NCI-H345 treated with DMSO at 0.1 percent for 48 hours (cell line): ENCODE data around the gene OR56B4.
"Not testable (repeated sequence)": the region's sequence is repeated elsewhere in the genome, so short reads cannot be mapped to it uniquely, and the experiment has no call there.

Source experiments
- DNase-seq: peaks from one replicate; lab custom pipeline; 2025; ENCODE audit not compliant: unreplicated experiment; lab: John Stamatoyannopoulos, UW

The OR56B4 gene, protein sequence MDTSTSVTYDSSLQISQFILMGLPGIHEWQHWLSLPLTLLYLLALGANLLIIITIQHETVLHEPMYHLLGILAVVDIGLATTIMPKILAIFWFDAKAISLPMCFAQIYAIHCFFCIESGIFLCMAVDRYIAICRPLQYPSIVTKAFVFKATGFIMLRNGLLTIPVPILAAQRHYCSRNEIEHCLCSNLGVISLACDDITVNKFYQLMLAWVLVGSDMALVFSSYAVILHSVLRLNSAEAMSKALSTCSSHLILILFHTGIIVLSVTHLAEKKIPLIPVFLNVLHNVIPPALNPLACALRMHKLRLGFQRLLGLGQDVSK

DNA sequence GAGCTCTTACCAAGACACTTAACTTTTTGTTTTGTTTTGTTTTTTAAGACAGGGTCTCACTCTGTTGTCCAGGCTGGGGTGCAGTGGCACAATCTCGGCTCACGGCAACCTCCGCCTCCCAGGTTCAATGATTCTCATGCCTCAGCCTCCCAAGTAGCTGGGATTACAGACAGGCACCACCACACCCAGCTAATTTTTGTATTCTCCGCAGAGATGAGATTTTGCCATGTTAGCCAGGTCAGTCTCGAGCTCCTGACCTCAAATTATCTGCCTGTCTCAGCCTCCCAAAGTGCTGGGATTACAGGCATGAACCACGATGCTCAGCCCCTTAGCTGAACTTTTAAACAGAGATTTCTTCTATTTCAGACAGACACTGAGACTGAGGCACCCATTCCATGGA is at the start of gene OR56B4:
Gene OR56B4, plus strand, starts transcription at position 301 of the 400 bp plus-strand sequence. Its CDS starts 95 bp downstream, at position 396.
- not testable (repeated sequence) for DNase-seq

DNA sequence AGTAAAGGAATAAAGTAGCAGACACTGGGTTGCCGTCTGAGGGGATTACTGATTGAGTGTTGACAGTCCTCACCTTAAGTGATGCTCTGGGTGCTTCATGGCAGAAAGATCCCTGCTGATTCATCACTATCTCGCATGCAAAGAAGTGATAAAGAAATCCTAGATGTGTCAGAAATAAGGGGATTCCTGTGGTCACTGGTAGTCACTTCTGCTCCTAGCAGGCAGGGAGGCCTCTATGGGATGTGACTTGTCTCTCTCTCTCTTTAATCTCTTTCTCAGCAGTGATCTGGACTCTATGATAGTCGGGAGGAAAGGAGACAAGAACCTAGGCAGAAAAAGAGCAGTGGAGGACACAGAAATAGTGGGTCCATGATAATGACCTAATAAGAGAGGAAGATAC is 46.0 kb upstream of the OR56B4 start:
- no peak for DNase-seq

DNA sequence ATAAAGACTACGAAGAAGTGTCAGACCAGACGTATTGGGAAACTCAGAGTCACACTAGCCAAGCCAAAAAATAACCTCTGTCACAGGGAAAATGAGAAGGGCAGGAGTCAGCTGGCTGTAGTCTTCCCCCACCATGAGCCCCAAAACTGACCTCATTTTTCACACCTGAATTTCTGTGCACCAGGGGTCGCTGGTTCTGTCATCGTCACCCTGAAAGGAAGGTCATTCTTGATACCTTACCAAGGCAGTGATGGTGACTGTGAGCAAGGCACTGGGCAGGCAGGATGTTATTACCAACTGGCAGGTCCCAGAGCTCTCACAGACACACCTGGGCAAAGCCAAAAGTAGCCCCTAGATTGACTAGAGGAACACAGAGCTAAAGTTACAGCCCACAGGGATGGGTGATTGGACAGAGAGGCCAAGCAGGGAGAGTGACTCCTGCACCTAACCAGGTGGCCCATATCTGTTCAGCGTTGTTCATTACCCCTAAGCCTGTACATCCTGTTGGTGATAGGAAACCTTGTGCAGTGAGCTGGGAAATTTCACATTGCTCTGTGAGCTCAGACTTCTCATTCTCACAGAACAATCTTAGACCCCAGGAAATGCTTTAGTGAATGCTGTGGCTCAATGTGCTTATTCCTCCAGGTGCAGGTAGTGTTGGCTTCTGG is 44.7 kb upstream of the OR56B4 start:
- DNase-seq = no peak

DNA sequence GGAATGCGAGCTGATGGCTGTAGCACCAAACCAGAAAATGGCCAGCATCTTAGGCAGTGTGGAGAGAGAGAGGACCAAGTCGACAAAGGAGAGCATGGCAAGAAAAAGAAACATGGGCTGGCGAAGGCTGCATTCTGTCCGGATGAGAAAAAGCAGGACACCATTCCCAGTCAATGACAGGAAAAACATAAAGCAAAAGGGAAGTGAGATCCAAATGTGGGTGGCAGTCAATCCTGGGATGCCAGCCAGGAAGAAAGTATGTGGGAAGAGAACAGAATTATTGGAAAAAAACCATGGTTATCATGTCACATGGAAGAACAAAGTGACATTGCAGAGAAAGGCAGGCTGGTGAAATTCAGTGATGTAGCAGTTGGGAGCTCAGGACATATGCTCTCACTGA is 40.0 kb upstream of the OR56B4 start:
- DNase-seq = no peak

DNA sequence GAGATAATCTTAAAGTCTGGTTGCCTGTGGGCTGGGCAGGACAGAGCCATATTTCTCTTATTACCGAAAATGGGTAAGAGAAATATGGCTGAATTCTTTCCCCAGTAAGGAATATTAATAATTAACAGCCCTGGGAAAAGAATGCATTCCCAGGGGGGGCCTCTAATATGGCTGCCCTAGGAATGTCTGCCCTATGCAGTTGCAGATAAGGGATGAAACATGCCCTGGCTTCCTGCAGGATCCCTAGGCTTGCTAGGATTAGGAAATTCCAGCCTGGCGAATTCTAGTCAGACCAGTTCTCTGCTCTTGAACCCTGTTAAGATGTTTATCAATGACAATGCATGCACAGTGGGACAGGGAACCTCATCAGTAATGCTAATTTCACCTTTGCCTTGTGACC is 31.0 kb upstream of the OR56B4 start:
- DNase-seq = not testable (repeated sequence)

DNA sequence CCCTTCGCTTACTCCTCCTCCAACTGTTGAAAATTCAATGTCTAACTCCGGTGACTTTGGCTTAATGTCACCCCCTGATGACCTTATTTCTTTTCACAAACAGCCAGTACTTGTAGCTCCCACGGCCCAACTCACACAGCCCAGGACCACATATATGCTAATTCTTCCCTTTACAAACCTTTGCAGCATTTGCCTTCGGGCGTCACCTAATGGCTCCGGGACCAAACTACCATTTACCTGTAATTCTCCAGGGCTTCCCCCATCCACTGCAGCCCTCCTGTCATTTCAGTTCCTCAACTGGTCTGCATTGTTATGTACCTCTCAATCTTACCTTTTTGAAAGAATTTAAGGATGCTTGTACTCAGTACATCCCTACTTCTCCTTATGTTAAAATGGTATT is 29.8 kb upstream of the OR56B4 start:
- DNase-seq = no peak

DNA sequence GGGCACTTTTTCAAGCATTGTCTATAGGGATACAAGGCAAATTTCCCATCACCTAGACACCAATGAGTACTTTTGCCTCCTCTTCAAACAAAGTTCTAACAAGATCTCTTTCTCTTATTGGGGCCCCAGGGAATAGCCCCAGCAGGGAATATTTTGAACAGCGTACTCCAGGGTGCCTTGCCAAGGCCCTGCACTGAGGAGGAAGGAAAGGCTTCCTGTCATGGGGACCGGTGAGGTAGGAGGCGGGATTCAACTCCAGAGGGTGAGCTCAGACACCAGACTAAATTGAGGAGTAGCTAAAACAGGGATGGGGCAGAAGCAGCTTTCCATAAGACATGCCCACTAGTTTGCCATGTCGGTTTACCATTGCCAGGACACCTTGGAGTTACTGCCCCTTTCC is 28.0 kb upstream of the OR56B4 start:
- no peak for DNase-seq

DNA sequence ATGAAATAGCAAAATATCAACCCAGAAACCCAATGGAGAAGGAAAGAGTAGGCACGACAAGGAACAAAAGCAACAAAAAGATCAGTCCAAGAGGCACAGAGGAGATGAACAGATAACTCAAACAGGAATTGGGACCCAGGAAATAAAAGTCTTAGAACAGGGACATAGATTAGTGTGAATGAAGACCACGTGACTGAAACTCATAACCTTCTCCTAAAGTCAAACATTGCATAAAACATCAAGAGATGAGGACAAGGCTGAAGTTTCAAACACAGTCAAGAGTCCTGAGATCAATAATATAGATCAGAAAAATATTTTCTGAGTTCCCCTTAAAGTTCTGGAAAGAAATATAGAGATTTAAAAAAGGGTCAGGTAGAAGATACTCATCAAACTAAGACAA is 24.4 kb upstream of the OR56B4 start:
- DNase-seq = no peak

DNA sequence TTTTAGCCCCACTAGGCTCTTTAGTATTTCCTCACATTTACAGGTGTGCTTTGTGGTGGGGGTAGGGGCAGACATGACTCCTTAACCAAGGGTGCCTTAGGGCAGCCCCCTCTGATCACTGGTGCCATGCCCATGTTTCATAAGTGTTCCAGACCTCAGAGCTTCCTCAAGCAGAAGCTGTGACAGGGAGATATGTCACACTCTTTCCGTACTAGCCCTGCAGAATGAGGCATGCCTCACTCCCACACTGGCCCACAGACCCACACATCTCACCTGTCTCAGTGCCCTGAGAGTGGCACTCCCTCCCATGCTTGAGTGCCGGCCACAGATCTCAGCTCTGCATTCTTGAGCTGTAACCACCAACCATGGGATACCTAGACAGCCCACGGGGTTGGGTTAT is 22.9 kb upstream of the OR56B4 start:
- DNase-seq = no peak

DNA sequence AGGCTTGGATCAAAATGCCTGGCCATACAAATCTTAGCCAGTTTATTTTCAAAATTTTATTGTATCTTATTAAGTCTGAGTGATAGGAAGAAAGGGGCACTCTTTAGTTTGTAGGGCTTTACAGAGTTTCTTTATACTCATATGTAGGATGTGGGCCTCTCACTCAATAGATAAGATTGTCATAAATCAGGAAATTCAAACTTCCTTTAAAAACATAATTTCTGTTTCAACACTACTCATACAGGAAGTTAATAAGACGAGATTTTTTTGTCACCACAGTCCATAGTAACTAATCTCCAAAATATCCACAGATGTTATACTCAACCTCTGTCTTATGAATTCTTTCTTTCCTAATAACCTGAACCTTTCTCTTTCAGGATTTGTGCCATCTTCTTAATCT is 13.3 kb upstream of the OR56B4 start:
- DNase-seq = no peak

DNA sequence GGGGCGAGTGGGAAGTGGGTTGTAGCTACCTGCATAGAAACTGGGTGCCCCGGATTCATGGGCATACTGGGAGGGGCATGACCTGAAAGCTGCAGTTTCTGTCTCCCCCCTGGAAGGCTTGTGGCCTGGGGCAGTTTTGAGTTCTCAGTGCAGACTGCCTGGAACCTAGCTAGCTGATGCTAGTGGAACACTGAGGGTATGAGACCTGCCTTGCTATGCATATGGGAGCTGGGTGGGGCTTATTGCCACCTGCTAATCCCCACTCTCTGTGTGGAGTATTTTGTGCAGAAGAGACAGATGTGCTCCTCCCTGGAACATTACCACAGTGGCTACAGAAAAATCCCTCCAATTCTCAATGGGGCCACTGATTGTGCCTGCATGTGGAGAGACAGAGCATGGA is 11.7 kb upstream of the OR56B4 start:
- DNase-seq = no peak

DNA sequence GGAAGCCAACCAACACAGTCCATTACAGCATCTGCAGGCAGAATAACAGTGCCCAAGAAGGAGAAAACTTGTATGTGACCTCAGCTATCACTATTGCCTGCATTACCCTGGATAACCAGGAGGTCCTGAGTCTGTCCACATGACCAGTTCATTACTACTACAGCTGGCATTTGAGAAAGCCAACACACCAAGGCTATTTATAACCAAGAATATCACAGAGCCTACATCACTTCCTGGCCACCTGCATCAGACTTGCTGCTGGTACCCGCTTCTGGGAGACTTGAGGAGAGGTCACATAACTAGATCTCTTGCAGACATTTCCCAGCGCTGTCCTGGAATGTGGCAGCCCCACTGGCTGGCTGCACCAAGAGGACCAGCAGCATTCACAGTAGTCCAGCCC is 11.1 kb upstream of the OR56B4 start:
- no peak for DNase-seq

DNA sequence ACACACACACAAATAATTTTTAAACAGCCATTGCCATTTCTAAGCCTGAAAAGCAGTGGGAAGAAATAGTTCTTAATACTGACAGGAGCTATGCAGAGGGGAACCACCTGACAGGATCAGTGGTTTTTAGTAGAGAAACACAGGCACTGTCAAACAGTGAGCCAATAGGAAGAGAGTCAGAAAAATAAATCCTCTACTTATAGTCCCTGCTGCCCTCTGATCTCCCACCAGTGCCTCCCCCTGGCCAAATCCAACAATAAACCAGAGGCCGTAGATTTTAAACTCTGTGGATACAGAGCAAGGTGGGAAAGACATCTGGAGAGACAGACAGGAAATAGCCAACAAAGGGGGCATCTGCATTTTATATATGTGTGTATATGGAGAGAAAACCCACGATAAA is 7.9 kb upstream of the OR56B4 start:
- DNase-seq = no peak

DNA sequence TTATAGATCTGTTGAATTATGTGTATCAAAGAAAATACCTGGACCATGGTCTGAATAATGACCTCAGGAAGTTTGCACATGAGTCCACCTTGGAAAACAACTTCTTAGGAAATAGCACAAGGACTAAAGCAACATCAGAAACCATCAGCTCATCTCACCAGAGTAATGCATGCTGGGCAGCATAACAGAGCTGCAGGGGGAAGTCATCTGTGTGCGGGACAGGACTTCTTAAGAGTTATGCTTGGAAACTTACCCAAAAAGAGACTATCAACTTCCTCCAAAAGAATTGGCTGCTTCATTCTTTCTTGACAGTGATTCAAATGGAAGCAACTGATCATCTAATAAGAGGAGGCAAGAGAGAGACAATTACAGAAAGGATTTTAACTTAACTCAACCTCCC is 2.5 kb downstream of the OR56B4 start:
- no peak for DNase-seq

DNA sequence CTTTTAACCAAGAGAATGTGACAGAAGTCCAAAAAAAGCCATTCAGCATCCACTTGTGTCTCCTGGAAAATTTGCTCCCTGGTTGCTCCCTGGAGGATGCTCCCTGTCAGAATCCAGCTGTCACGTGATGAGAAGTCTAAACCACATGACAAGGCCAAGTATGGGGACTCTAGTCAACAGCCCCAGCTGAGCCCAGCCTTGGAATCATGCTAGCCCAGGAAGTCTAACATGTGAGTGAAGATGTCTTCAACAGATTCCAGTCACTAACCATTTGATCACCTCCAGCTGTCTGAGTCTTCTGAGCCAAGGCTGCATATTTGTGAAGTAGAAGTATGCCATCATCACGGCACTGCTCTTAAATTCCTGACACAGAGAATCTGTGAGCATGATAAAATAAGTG is 4.2 kb downstream of the OR56B4 start:
- no peak for DNase-seq

DNA sequence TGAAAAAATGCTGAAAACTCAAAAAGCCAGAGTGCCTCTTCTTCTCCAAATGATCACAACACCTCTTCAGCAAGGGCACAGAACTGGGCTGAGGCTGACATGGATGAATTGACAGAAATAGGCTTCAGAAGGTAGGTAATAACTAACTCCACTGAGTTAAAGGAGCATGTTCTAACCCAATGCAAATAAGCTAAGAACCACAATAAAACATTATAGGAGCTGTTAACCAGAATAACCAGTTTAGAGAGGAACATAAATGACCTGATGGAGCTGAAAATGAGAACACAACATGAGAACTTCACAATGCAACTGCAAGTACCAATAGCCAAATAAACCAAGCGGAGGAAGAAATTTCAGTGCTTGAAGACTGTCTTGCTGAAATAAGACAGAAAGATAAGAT is 9.2 kb downstream of the OR56B4 start:
- DNase-seq = no peak

DNA sequence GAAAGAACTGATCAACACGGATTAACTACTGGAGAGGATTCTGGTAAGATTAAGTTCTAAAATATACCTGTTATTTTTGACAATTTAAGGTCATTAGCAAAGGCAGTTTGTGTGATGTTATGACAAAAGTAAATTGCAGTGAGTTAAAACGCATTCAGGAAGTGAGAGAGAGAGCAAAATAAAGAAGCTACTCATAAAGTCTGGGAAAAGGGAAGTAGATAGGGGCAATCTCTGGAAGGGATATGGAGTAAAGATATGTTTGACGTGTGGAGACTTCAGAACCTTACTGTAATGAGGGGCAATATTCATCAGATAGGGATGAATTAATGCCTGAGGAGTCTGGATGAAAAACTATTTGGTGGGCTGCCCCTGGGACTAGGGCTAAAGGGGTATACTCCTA is 16.8 kb downstream of the OR56B4 start:
- DNase-seq = no peak

DNA sequence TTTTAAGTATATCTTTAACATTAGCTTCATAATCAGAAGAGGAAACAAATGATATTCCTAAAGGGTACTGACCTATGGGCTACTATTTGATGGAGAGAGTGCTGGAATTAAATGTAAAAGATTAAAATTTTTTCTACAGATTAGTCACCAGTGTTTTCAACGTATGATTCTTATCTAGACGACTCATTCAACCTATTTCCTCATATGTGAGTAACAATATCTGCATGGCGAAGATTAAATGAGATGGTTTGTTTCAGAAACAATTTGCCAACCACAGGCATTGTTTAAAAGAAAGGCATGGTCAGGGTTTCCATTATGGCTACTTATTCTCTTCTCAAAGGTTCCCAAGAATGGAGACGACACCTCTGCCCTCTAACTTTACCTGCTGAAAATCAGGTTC is 20.4 kb downstream of the OR56B4 start:
- DNase-seq = no peak

DNA sequence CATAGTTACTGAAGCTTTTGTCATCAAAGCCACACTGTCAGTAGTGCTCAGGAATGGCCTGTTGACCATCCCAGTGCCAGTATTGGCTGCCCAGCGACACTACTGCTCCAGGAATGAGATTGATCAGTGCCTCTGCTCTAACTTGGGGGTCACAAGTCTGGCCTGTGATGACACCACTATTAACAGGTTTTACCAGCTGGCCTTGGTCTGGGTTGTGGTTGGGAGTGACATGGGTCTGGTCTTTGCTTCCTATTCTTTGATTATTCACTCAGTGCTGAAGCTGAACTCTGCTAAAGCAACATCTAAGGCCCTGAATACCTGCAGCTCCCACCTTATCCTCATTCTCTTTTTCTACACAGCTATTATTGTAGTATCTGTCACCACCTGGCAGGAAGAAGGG is 21.5 kb downstream of the OR56B4 start:
- DNase-seq = no peak

DNA sequence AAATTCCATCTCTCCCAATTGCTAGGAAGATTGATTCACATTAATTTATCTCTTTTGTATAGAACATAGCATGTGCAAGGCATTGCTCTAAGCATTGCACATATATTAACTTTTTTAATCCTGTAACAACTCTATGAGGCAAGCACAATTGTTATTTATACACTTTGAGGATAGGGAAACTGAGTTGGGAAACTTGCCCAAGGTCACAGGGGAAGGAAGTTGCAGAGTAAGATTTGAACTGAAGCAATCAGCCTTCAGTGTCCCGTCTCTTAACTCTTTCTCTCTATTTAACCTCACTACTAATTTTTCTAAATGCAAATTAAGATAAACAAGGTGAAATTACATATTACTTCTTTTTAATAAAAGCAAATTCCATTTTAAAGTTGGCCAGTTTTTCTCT is 22.2 kb downstream of the OR56B4 start:
- no peak for DNase-seq

DNA sequence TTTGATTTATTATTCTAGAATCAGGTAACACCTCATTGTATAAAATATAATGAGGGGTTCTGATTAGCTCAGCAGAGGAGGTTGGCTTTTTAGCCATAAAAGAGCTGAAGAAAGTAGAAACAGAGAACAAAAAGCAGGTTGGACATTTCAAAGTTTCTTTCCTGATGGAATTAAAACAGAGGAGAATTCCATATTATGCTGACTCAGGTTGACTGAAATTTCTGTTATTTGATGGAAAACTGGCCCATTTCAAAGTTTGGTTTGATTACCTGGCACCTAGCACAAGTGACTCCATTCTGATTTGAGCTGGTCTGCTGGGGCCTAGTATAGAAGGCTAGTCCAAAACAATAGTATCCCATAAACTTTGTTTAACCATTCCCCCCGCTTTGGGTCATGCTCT is 24.9 kb downstream of the OR56B4 start:
- DNase-seq = no peak

DNA sequence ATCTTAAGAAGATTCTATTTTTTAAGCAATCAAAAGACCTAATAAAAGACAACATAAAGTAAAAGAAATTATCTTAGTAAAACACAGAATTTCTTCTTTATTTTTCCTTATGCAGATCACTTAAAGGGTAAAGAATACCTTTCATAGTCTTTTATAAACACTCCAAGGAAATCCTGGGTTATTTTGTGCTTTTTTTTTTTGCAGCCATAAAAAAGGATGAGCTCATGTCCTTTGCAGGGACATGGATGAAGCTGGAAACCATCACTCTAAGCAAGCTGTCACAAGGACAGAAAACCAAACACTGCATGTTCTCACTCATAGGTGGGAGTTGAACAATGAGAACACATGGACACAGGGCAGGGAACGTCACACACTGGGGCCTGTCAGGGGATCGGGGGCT is 28.5 kb downstream of the OR56B4 start:
- DNase-seq = not testable (repeated sequence)

DNA sequence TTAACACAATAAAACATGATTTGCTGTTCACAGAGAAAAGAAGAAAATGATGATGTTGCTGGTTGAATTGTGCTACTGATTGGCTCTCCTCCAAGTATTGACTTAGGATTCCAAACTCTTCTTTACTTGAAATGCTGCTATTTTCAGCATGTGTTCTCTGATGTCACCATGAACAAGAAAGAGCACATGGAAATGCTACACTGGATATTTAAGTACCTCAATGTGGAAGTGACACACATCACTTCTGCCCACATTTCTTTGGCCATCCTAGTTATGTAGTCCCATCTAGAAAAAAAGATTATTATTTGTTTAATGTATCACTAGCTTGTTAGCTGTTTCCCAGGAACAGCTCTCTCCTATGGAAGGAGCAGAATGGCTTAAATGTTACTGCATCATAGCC is 35.5 kb downstream of the OR56B4 start:
- DNase-seq = peak; percentile 46
